ENCODE results near the gene PCF11. TPM values are rescaled to one million over a fixed set of nuclear protein-coding genes. Genes with fewer than 3 reads are reported as not detected.

Gene PCF11
- total RNA-seq, 1 experiment from 2014 or later, result 41.9 TPM

DNA sequence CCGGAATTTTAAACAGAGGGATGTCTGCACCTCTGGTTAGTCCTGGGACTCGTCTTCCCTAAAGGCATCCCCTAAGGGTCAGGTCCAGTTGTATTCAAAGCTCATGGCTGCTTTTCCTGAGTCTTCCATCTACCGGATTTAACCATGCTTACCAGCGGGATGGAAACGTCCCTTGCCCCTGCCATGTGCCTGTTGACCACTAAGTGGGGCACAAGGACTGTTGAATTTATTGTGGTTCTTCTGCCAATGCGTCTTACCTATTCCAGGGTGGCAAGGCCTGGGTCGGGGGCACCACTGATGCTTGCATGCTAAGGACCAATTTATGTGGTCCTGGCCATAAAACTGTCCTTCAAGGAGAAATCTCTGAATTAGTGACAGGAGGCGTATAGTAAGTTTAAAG lies 62.2 kb downstream of the PCF11 start:
- H4K20me1 ChIP-seq (ENCODE audit: insufficient read depth), result no peaks in the 10 kb centered on the region
- no peak overlapping the region for H3K27ac ChIP-seq (ENCODE audit: low read depth, low read length)
- H2AFZ ChIP-seq (ENCODE audit: low read depth, low read length, poor library complexity, severe bottlenecking), result no peak overlapping the region
- DNase-seq (ENCODE audit: low read depth, low spot score) (no peak), ATAC-seq (peak; percentile 58)
- ChIA-PET POLR2A (no interaction called here), RAD21 (ENCODE audit: low non-redundant PET in 1 of 2, low total read pairs in 2 of 2, uncharacterized antibody in 2 of 2, unreplicated experiment in 2 of 2) (no interaction called here), CTCF (no interaction called here)
- BruUV-seq (replicated peaks), result no TSS peak
- H3K4me3 ChIP-seq (replicated peaks in 1 of 2; ENCODE audit: low read depth in 1 of 2, low read length in 2 of 2), result no peak overlapping the region
- H3K4me2 ChIP-seq (ENCODE audit: low read length), result no peak overlapping the region
- no peaks in the 10 kb centered on the region; the same call in 1 of the 2 replicates for H3K27me3 ChIP-seq (ENCODE audit: insufficient read depth, low read length)
- intact Hi-C loops (cut with micrococcal nuclease), result no loop called here
- no peaks in the 10 kb centered on the region for H3K79me2 ChIP-seq (ENCODE audit: insufficient read depth, low read length)
- no peaks in the 10 kb centered on the region for H3K9me3 ChIP-seq (ENCODE audit: control insufficient read depth in 1 of 2, insufficient read depth in 1 of 2, low read depth in 1 of 2, low read length in 2 of 2)
- no peaks in the 10 kb centered on the region for H3K9me2 ChIP-seq (ENCODE audit: insufficient read depth)
- H3K4me1 ChIP-seq (ENCODE audit: control insufficient read depth in 1 of 2, insufficient read depth in 2 of 2, low read length in 2 of 2), result no peaks in the 10 kb centered on the region
- H3K9ac ChIP-seq (ENCODE audit: low read length), result no peak overlapping the region
- no peaks in the 10 kb centered on the region for H3K36me3 ChIP-seq (ENCODE audit: control insufficient read depth in 1 of 2, insufficient read depth in 2 of 2, low read length in 2 of 2)
- TF ChIP-seq POLR2A (IDR thresholded peaks at IDR 0.05; ENCODE audit: borderline replicate concordance, extremely low read depth, insufficient read depth, insufficient read length) (no peak), SIN3A (IDR thresholded peaks at IDR 0.05; ENCODE audit: low read depth) (no peak)
- TF ChIP-seq, protein P1, sequence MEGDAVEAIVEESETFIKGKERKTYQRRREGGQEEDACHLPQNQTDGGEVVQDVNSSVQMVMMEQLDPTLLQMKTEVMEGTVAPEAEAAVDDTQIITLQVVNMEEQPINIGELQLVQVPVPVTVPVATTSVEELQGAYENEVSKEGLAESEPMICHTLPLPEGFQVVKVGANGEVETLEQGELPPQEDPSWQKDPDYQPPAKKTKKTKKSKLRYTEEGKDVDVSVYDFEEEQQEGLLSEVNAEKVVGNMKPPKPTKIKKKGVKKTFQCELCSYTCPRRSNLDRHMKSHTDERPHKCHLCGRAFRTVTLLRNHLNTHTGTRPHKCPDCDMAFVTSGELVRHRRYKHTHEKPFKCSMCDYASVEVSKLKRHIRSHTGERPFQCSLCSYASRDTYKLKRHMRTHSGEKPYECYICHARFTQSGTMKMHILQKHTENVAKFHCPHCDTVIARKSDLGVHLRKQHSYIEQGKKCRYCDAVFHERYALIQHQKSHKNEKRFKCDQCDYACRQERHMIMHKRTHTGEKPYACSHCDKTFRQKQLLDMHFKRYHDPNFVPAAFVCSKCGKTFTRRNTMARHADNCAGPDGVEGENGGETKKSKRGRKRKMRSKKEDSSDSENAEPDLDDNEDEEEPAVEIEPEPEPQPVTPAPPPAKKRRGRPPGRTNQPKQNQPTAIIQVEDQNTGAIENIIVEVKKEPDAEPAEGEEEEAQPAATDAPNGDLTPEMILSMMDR (IDR thresholded peaks at IDR 0.05 in 2 of 3, conservative IDR thresholded peaks at IDR 0.05 in 1 of 3; ENCODE audit: borderline replicate concordance in 1 of 3, insufficient read depth in 1 of 3, low read depth in 2 of 3, low read length in 2 of 3), result peak in 2 of 3 experiments; percentile 36 to 38; a peak in 4 of 6 replicates

DNA sequence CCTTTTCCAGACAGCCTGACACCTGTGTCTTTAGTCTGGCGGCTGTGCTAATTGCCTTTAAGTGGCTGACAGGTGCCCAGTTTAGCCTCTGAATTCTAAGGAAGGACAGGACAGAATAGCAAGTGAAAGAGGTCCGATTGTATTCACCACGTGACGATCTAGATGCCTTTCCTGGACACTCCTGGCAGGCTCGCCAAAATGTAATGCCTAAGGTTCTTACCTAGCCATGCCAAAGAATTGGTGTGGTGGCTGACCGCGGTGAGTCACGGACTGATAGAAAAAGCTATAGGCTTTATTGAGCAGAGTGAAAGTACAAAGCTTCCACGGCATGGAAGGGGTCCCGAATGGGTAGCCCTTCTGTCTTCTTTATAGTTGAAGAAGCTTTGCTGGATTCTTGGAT lies 63.3 kb downstream of the PCF11 start:
- Histone ChIP-seq H3K27me3 (ENCODE audit: insufficient read depth, low read length) (no peaks in the 10 kb centered on the region; the same call in 1 of the 2 replicates), H3K4me2 (ENCODE audit: low read length) (no peak overlapping the region), H2AFZ (ENCODE audit: low read depth, low read length, poor library complexity, severe bottlenecking) (no peak overlapping the region), H3K9ac (ENCODE audit: low read length) (no peak overlapping the region), H3K4me1 (ENCODE audit: control insufficient read depth in 1 of 2, insufficient read depth in 2 of 2, low read length in 2 of 2) (no peaks in the 10 kb centered on the region), H4K20me1 (ENCODE audit: insufficient read depth) (no peaks in the 10 kb centered on the region), H3K79me2 (ENCODE audit: insufficient read depth, low read length) (no peaks in the 10 kb centered on the region), H3K4me3 (replicated peaks in 1 of 2; ENCODE audit: low read depth in 1 of 2, low read length in 2 of 2) (no peak overlapping the region), H3K36me3 (ENCODE audit: control insufficient read depth in 1 of 2, insufficient read depth in 2 of 2, low read length in 2 of 2) (no peaks in the 10 kb centered on the region), H3K27ac (ENCODE audit: low read depth, low read length) (no peak overlapping the region), H3K9me3 (ENCODE audit: control insufficient read depth in 1 of 2, insufficient read depth in 1 of 2, low read depth in 1 of 2, low read length in 2 of 2) (no peaks in the 10 kb centered on the region), H3K9me2 (ENCODE audit: insufficient read depth) (no peaks in the 10 kb centered on the region)
- no peak for ATAC-seq
- ChIA-PET CTCF (no interaction called here), RAD21 (ENCODE audit: low non-redundant PET in 1 of 2, low total read pairs in 2 of 2, uncharacterized antibody in 2 of 2, unreplicated experiment in 2 of 2) (no interaction called here), POLR2A (no interaction called here)
- DNase-seq (ENCODE audit: low read depth, low spot score), result no peak
- intact Hi-C loops (cut with micrococcal nuclease), result no loop called here
- no TSS peak for BruUV-seq (replicated peaks)
- TF ChIP-seq YY1 (IDR thresholded peaks at IDR 0.05; ENCODE audit: extremely low read depth, insufficient replicate concordance, low read depth, low read length) (no peak), FOSL1 (IDR thresholded peaks at IDR 0.05; ENCODE audit: low read depth) (no peak), EZH2phosphoT487 (IDR thresholded peaks at IDR 0.05; ENCODE audit: borderline replicate concordance) (no peak), EGR1 (IDR thresholded peaks at IDR 0.05; ENCODE audit: low read depth) (no peak), JUND (IDR thresholded peaks at IDR 0.05) (no peak), TCF7L2 (IDR thresholded peaks at IDR 0.05; ENCODE audit: borderline replicate concordance, extremely low read depth, insufficient read depth, insufficient read length) (no peak)
- TF ChIP-seq, protein P2, sequence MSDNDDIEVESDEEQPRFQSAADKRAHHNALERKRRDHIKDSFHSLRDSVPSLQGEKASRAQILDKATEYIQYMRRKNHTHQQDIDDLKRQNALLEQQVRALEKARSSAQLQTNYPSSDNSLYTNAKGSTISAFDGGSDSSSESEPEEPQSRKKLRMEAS (IDR thresholded peaks at IDR 0.05), result no peak
- TF ChIP-seq, protein P3, sequence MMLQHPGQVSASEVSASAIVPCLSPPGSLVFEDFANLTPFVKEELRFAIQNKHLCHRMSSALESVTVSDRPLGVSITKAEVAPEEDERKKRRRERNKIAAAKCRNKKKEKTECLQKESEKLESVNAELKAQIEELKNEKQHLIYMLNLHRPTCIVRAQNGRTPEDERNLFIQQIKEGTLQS (IDR thresholded peaks at IDR 0.05), result no peak
- TF ChIP-seq, protein P4, sequence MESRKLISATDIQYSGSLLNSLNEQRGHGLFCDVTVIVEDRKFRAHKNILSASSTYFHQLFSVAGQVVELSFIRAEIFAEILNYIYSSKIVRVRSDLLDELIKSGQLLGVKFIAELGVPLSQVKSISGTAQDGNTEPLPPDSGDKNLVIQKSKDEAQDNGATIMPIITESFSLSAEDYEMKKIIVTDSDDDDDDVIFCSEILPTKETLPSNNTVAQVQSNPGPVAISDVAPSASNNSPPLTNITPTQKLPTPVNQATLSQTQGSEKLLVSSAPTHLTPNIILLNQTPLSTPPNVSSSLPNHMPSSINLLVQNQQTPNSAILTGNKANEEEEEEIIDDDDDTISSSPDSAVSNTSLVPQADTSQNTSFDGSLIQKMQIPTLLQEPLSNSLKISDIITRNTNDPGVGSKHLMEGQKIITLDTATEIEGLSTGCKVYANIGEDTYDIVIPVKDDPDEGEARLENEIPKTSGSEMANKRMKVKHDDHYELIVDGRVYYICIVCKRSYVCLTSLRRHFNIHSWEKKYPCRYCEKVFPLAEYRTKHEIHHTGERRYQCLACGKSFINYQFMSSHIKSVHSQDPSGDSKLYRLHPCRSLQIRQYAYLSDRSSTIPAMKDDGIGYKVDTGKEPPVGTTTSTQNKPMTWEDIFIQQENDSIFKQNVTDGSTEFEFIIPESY (IDR thresholded peaks at IDR 0.05; ENCODE audit: extremely low read depth, insufficient replicate concordance, low read length), result no peak
- TF ChIP-seq, protein P5, sequence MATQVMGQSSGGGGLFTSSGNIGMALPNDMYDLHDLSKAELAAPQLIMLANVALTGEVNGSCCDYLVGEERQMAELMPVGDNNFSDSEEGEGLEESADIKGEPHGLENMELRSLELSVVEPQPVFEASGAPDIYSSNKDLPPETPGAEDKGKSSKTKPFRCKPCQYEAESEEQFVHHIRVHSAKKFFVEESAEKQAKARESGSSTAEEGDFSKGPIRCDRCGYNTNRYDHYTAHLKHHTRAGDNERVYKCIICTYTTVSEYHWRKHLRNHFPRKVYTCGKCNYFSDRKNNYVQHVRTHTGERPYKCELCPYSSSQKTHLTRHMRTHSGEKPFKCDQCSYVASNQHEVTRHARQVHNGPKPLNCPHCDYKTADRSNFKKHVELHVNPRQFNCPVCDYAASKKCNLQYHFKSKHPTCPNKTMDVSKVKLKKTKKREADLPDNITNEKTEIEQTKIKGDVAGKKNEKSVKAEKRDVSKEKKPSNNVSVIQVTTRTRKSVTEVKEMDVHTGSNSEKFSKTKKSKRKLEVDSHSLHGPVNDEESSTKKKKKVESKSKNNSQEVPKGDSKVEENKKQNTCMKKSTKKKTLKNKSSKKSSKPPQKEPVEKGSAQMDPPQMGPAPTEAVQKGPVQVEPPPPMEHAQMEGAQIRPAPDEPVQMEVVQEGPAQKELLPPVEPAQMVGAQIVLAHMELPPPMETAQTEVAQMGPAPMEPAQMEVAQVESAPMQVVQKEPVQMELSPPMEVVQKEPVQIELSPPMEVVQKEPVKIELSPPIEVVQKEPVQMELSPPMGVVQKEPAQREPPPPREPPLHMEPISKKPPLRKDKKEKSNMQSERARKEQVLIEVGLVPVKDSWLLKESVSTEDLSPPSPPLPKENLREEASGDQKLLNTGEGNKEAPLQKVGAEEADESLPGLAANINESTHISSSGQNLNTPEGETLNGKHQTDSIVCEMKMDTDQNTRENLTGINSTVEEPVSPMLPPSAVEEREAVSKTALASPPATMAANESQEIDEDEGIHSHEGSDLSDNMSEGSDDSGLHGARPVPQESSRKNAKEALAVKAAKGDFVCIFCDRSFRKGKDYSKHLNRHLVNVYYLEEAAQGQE (IDR thresholded peaks at IDR 0.05; ENCODE audit: low read depth), result no peak

Measured in HCT116 (cell line).